ENCODE data around the gene GPN3.

DNA sequence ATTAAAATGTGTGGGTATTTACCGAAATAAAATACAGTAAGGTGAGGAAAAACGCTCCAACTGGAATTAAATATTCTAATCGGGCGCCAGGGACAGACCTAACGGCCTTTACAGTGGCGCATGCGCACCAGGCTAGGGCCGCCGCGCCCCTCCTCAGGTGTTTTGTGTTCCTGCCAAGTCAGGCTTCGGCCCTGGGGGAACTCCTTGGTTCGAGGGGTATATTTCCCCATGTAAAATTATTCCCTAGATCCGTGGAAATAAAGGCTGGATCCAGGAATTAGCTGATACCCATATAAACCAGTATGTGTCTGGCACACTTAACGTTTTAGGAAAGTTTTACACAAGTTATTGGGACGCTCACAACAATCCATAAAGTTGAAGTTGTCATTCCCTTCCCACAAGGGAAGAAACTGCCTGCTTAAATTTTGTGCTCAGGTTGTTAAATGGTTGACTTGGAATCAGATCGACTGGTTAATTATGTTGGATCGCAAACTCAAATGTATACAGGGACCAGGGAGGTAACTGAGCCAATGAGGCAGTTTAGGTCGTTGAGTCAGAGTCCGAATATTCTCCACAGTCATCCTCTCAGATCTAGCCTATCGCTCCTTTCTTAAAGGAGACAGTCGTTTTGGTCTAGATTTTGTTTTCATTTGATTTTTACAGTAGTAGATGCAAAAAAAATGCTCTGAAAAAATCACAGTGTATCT, 63.9 kb downstream of the GPN3 start:
- TF ChIP-seq GATA3 (IDR thresholded peaks at IDR 0.05; ENCODE audit: low read depth, low read length) (no peak), GATA2 (IDR thresholded peaks at IDR 0.05; ENCODE audit: low read depth, low read length) (no peak)

All from SH-SY5Y (cell line).